ENCODE results near the gene RASSF5.

GRCh38 chr1:206609229-206609991 is 102.1 kb downstream of the RASSF5 start:
- no peak for TF ChIP-seq CTCF (IDR thresholded peaks at IDR 0.05)
- no peak for TF ChIP-seq ATF1 (CRISPR knock-in tag; IDR thresholded peaks at IDR 0.05)

Measured in WTC11 (cell line).